Measurements from ENCODE around the gene RNF157.

DNA sequence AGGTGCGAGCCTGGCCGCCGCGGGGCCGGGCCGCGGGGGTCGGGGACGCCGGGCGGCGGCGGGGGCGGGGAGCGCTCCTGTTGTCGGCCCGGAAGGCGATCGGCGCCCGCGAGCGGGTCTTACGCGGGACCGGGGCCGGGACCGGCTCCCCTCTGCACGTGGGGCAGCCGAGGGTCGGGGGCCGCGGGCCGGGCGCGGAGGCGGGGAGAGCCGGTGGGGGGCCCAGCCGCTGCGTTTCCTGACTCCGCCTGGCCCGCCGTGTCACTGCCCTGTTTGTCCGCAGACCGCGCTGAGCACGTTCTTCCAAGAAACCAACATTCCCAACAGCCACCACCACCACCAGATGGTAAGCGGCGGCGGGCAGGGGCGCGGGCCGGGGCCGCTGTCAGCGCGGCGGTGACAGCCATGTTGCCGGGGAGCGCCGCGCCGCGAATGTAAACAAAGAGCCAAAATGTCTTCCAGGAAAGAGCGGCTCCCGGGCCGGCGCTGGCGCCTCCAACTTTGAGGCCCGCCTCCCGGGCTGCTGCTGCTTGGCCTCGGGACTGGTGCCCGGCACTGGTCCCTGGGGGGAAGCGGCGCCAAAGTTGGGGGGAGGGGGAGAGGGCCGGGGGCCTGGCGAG, 25.4 kb upstream of the RNF157 start:
- TF ChIP-seq CTCF (IDR thresholded peaks at IDR 0.05) (no peak), POLR2A (IDR thresholded peaks at IDR 0.05) (peak in 1 of 2 donors; percentile 42)

Data from thyroid gland (tissue), 4 donors.